Calu3 (cell line): ENCODE results near the gene PPP1R9B. TPM values are rescaled to one million over a fixed set of nuclear protein-coding genes. Genes with fewer than 3 reads are reported as not detected.

Source experiments
- BruUV-seq: library from RNA; stranded (reverse); fragments of 400-500 nt; replicated peaks from 2 replicates; lab custom pipeline; 2021; lab: Mats Ljungman, UMichigan
- CTCF ChIA-PET: fragments of 300-600 bp; sonication (Branson Sonifier 250); formaldehyde crosslinking; loops from one replicate; lab custom pipeline; 2022; ENCODE audit warnings: antibody characterized with exemption; lab: Charles Lee
- DNase-seq: peaks from one replicate; pipeline ENCODE4 v3.0.0; 2022
- H3K27ac Mint-ChIP-seq: one replicate; pipeline ENCODE4 v1.8.0; 2022; ENCODE audit warnings: mixed read lengths; ENCODE audit not compliant: unreplicated experiment
- H3K27me3 Mint-ChIP-seq: one replicate; pipeline ENCODE4 v1.8.0; 2022; ENCODE audit warnings: mixed read lengths; ENCODE audit not compliant: unreplicated experiment
- H3K36me3 Mint-ChIP-seq: one replicate; pipeline ENCODE4 v1.8.0; 2022; ENCODE audit warnings: mild to moderate bottlenecking, moderate library complexity, mixed read lengths; ENCODE audit not compliant: insufficient read depth, unreplicated experiment
- H3K4me1 Mint-ChIP-seq: one replicate; pipeline ENCODE4 v1.8.0; 2022; ENCODE audit warnings: mild to moderate bottlenecking, low read depth, mixed read lengths; ENCODE audit not compliant: unreplicated experiment
- H3K4me3 Mint-ChIP-seq: one replicate; pipeline ENCODE4 v1.8.0; 2022; ENCODE audit warnings: mild to moderate bottlenecking, low read depth, moderate library complexity, mixed read lengths; ENCODE audit not compliant: unreplicated experiment
- H3K9me3 Mint-ChIP-seq: one replicate; pipeline ENCODE4 v1.8.0; 2022; ENCODE audit warnings: low read depth, mixed read lengths; ENCODE audit not compliant: unreplicated experiment
- CTCF ChIP-seq: fragments of 200-600 bp; IDR thresholded peaks from one replicate; pipeline ENCODE4 v1.8.0; 2022; ENCODE audit warnings: antibody characterized with exemption; ENCODE audit not compliant: unreplicated experiment
- intact Hi-C: fragments of 100-400 bp; cut with micrococcal nuclease; formaldehyde crosslinking; loops from one replicate; pipeline ENCODE4 v1.10.0; 2022; ENCODE audit not compliant: unreplicated experiment
- total RNA-seq: library from RNA; stranded (reverse); gene quantifications from 2 replicates; pipeline ENCODE4 v1.2.3, GENCODE V29; 2022

PPP1R9B gene
- total RNA-seq, 1 experiment from 2014 or later = 74.3 TPM

DNA sequence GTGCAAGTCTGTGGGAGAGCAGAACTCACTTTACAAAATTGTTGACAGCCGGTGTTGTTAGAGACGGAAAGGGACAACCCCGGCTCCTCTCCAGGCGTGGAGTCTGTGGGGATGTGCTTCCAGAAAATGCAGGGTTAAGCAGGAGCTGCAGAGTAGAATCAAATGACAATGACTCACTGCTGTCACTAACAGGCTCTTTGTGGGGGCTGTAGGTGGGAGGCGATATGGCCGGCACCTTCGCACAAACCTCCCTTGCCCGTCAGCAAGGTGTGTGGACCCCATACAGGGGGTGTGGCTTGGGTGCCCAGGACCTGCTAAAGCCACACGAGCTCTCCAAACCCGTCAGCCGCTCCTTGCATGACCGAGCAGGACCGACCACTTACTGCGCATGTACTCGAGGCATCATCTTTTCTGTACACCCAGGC is 49.5 kb downstream of the PPP1R9B start:
- intact Hi-C loops = no loop called here
- no peaks in the 10 kb centered on the region for H3K9me3 Mint-ChIP-seq
- H3K27ac Mint-ChIP-seq = peak overlapping the region; percentile 43
- BruUV-seq = no TSS peak
- peaks cover 34% of the 10 kb centered on the region for H3K36me3 Mint-ChIP-seq
- peak overlapping the region; percentile 26 for H3K4me3 Mint-ChIP-seq
- peaks cover 52% of the 10 kb centered on the region for H3K4me1 Mint-ChIP-seq
- peak; percentile 44 for DNase-seq
- no peak for TF ChIP-seq CTCF
- H3K27me3 Mint-ChIP-seq = no peaks in the 10 kb centered on the region
- CTCF ChIA-PET = interaction anchor here (0.8 to 1.2 kb wide), 2 partner anchors 13 to 16 kb away, joined by 3 read pairs; no protein-coding TSS in a partner anchor

- CTCF ChIA-PET = interaction anchor here (0.8 to 1.2 kb wide), 2 partner anchors 13 to 17 kb away, joined by 3 read pairs; no protein-coding TSS in a partner anchor
- TF ChIP-seq CTCF = no peak
- intact Hi-C loops = no loop called here
- Mint-ChIP-seq H3K4me1 (peaks cover 57% of the 10 kb centered on the region), H3K9me3 (no peaks in the 10 kb centered on the region), H3K27ac (no peak overlapping the region), H3K4me3 (peak overlapping the region; percentile 26), H3K27me3 (no peaks in the 10 kb centered on the region), H3K36me3 (peaks cover 38% of the 10 kb centered on the region)
- no TSS peak for BruUV-seq
- no peak for DNase-seq
Measured at GRCh38 chr17:50100480-50100883, 50.0 kb downstream of the PPP1R9B start.

- Mint-ChIP-seq H3K27me3 (no peaks in the 10 kb centered on the region), H3K4me1 (peaks cover 72% of the 10 kb centered on the region), H3K4me3 (no peak overlapping the region), H3K9me3 (no peaks in the 10 kb centered on the region), H3K36me3 (peaks cover 53% of the 10 kb centered on the region), H3K27ac (peak overlapping the region; percentile 2)
- no peak for TF ChIP-seq CTCF
- DNase-seq = no peak
- intact Hi-C loops = no loop called here
- CTCF ChIA-PET = interaction anchor here (0.6 kb wide), 1 partner anchor 1065 kb away, joined by 4 read pairs; no protein-coding TSS in a partner anchor
- BruUV-seq = no TSS peak
Measured at GRCh38 chr17:50099003-50099402, 51.5 kb downstream of the PPP1R9B start.

GRCh38 chr17:50098583-50098982 is 51.9 kb downstream of the PPP1R9B start:
- H3K36me3 Mint-ChIP-seq = peaks cover 57% of the 10 kb centered on the region
- peaks cover 75% of the 10 kb centered on the region for H3K4me1 Mint-ChIP-seq
- CTCF ChIA-PET = interaction anchor here (0.6 kb wide), 1 partner anchor 1065 kb away, joined by 4 read pairs; no protein-coding TSS in a partner anchor
- intact Hi-C loops = no loop called here
- DNase-seq = no peak
- no peaks in the 10 kb centered on the region for H3K27me3 Mint-ChIP-seq
- no peak for TF ChIP-seq CTCF
- no peak overlapping the region for H3K4me3 Mint-ChIP-seq
- BruUV-seq = no TSS peak
- peak overlapping the region; percentile 2 for H3K27ac Mint-ChIP-seq
- H3K9me3 Mint-ChIP-seq = no peaks in the 10 kb centered on the region
